Measurements from ENCODE around the gene CARD6.

The CARD6 gene

GRCh38 chr5:40833712-40834229, 7.4 kb upstream of the CARD6 start:
- H3K4me1 ChIP-seq (ENCODE audit: control insufficient read depth in 1 of 2, insufficient read depth in 1 of 2, low read depth in 1 of 2, low read length in 1 of 2) = peaks cover 45 to 48% of the 10 kb centered on the region in 2 experiments
- TF ChIP-seq CTCF (IDR thresholded peaks at IDR 0.05) = no peak
- H3K4me3 ChIP-seq (ENCODE audit: low read depth in 1 of 2, low read length in 1 of 2) = peak overlapping the region; percentile 86 to 99
- peak overlapping the region; percentile 90 for H3K27ac ChIP-seq
- H3K36me3 ChIP-seq = peaks cover 51% of the 10 kb centered on the region
- H3K9me3 ChIP-seq = no peaks in the 10 kb centered on the region
- no peaks in the 10 kb centered on the region for H3K27me3 ChIP-seq

- no peaks in the 10 kb centered on the region for H3K27me3 ChIP-seq
- no peaks in the 10 kb centered on the region for H3K9me3 ChIP-seq
- H3K4me3 ChIP-seq (ENCODE audit: low read depth in 1 of 2, low read length in 1 of 2) = peak overlapping the region; percentile 86 to 99
- no peak for TF ChIP-seq CTCF (IDR thresholded peaks at IDR 0.05)
- peaks cover 51 to 55% of the 10 kb centered on the region in 2 experiments for H3K4me1 ChIP-seq (ENCODE audit: control insufficient read depth in 1 of 2, insufficient read depth in 1 of 2, low read depth in 1 of 2, low read length in 1 of 2)
- H3K36me3 ChIP-seq = peaks cover 44% of the 10 kb centered on the region
- peak overlapping the region; percentile 90 for H3K27ac ChIP-seq
Measured at GRCh38 chr5:40834391-40834848, 6.7 kb upstream of the CARD6 start.

GRCh38 chr5:40834849-40835787, 6.0 kb upstream of the CARD6 start, which contains the start of gene RPL37:
Gene RPL37 (minus strand): TSS chr5:40835222. CDS start chr5:40835185, 37 bp downstream.
- Histone ChIP-seq H3K36me3 (peaks cover 37% of the 10 kb centered on the region), H3K27ac (peak within 1 kb of the TSS; percentile 90), H3K9me3 (no peaks in the 10 kb centered on the region), H3K4me3 (ENCODE audit: low read depth in 1 of 2, low read length in 1 of 2) (peak within 1 kb of the TSS; percentile 86 to 99), H3K4me1 (ENCODE audit: control insufficient read depth in 1 of 2, insufficient read depth in 1 of 2, low read depth in 1 of 2, low read length in 1 of 2) (peaks cover 58 to 61% of the 10 kb centered on the region in 2 experiments), H3K27me3 (no peaks in the 10 kb centered on the region)
- TF ChIP-seq CTCF (IDR thresholded peaks at IDR 0.05) = peak; percentile 55

GRCh38 chr5:40838086-40838485, 3.1 kb upstream of the CARD6 start:
- no peaks in the 10 kb centered on the region for H3K27me3 ChIP-seq
- peaks cover 7% of the 10 kb centered on the region for H3K36me3 ChIP-seq
- H3K27ac ChIP-seq = peak overlapping the region; percentile 79
- no peaks in the 10 kb centered on the region for H3K9me3 ChIP-seq
- peaks cover 82 to 83% of the 10 kb centered on the region in 2 experiments for H3K4me1 ChIP-seq (ENCODE audit: control insufficient read depth in 1 of 2, insufficient read depth in 1 of 2, low read depth in 1 of 2, low read length in 1 of 2)
- TF ChIP-seq CTCF (IDR thresholded peaks at IDR 0.05) = no peak
- no peak overlapping the region for H3K4me3 ChIP-seq (ENCODE audit: low read depth in 1 of 2, low read length in 1 of 2)

GRCh38 chr5:40842351-40842750, 1.2 kb downstream of the CARD6 start:
- peaks cover 14% of the 10 kb centered on the region for H3K36me3 ChIP-seq
- H3K27ac ChIP-seq = peak overlapping the region; percentile 76
- TF ChIP-seq CTCF (IDR thresholded peaks at IDR 0.05) = no peak
- no peaks in the 10 kb centered on the region for H3K9me3 ChIP-seq
- H3K27me3 ChIP-seq = no peaks in the 10 kb centered on the region
- H3K4me1 ChIP-seq (ENCODE audit: control insufficient read depth in 1 of 2, insufficient read depth in 1 of 2, low read depth in 1 of 2, low read length in 1 of 2) = peaks cover 83 to 92% of the 10 kb centered on the region in 2 experiments
- peak overlapping the region; percentile 63 for H3K4me3 ChIP-seq (ENCODE audit: low read depth in 1 of 2, low read length in 1 of 2)

Data from neutrophil (primary cell).